AG10803 (cell line): ENCODE measurements around the gene SP140L.
"Not testable (repeated sequence)": the region's sequence is repeated elsewhere in the genome, so short reads cannot be mapped to it uniquely, and the experiment has no call there.

ENCODE experiments used
- DNase-seq: peaks from one replicate; pipeline ENCODE4 v3.0.0; 2010; ENCODE audit warnings: low read depth
- H3K4me3 ChIP-seq: 2 replicates; pipeline ENCODE4 v1.5.1; 2011; ENCODE audit warnings: mild to moderate bottlenecking, low read length, control low read depth
- TF ChIP-seq, protein P1 (sequence below): conservative IDR thresholded peaks from 2 replicates; pipeline ENCODE4 v1.5.1; 2011; ENCODE audit warnings: mild to moderate bottlenecking, low read length, control low read depth, inconsistent platforms

The SP140L gene

GRCh38 chr2:230326453-230327417, at the start of gene SP140L:
Gene SP140L (plus strand): TSS chr2:230327193. CDS start chr2:230327270, 77 bp downstream.
- peak within 1 kb of the TSS; percentile 68 for H3K4me3 ChIP-seq
- DNase-seq: peak; percentile 83

GRCh38 chr2:230282936-230283335, 44.1 kb upstream of the SP140L start:
- no peak overlapping the region for H3K4me3 ChIP-seq
- TF ChIP-seq, protein P1, sequence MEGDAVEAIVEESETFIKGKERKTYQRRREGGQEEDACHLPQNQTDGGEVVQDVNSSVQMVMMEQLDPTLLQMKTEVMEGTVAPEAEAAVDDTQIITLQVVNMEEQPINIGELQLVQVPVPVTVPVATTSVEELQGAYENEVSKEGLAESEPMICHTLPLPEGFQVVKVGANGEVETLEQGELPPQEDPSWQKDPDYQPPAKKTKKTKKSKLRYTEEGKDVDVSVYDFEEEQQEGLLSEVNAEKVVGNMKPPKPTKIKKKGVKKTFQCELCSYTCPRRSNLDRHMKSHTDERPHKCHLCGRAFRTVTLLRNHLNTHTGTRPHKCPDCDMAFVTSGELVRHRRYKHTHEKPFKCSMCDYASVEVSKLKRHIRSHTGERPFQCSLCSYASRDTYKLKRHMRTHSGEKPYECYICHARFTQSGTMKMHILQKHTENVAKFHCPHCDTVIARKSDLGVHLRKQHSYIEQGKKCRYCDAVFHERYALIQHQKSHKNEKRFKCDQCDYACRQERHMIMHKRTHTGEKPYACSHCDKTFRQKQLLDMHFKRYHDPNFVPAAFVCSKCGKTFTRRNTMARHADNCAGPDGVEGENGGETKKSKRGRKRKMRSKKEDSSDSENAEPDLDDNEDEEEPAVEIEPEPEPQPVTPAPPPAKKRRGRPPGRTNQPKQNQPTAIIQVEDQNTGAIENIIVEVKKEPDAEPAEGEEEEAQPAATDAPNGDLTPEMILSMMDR: no peak
- DNase-seq: no peak

More at GRCh38 chr2:230326453-230327417, at the start of gene SP140L:
- TF ChIP-seq, protein P1: no peak

GRCh38 chr2:230286048-230286447, 40.9 kb upstream of the SP140L start:
- no peak for DNase-seq
- TF ChIP-seq, protein P1: no peak
- H3K4me3 ChIP-seq: no peak overlapping the region

DNA sequence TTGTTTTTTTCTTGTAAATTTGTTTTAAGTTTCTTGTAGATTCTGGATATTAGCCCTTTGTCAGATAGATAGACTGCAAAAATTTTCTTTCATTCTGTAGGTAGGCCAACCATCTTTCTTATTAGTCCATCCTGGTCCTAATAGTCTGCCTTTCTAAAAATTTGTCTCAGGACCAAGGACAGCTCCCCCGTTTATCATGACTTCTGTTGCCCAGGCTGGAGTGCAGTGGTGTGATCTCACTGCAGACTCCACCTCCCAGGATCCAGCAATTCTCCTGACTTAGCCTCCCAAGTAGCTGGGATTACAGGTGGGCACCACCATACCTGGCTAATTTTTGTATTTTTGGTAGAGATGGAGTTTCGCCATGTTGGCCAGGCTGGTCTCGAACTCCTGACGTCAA, 37.7 kb upstream of the SP140L start:
- not testable (repeated sequence) for H3K4me3 ChIP-seq
- peak; percentile 2 for DNase-seq

DNA sequence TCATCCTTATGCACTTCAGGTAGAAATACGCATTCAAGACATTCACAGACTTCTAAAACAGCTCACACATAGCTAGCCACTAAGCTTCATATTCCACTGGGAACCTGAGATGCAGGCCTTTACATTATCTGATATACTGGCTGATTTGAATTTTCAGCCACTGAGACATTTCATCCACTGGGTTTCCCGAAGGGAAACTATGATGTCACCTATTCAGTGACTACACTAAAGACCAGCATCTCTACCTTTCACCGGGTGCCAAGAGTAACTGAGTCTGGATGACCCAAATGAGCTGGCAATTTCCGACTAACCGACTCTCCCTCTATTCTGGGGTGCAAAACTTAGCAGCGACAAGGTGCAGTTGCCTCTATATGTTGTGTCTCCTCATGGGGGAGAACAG, 31.8 kb upstream of the SP140L start:
- TF ChIP-seq, protein P1: no peak
- H3K4me3 ChIP-seq: no peak overlapping the region
- no peak for DNase-seq

DNA sequence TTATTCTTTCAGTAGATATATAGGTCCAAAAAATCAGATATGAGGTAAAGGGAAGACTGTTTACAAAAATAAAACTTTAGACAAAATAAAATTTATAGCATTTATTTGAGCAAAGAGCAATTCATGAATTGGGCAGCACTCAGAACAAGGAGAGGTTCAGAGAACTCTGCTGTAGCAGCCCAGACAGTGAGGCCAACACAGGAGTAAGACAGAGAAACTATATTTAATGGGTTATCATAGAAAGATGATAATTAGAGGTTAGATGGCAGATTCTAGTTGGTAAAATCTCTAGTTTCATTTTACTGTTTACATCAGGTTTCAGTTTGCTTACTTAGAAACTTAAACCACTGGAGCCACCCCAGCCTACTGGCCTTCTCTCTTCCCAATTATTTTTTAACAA, 30.1 kb upstream of the SP140L start:
- DNase-seq: no peak
- TF ChIP-seq, protein P1: no peak
- no peak overlapping the region for H3K4me3 ChIP-seq

GRCh38 chr2:230299618-230300017, 27.4 kb upstream of the SP140L start:
- TF ChIP-seq, protein P1: no peak
- no peak overlapping the region for H3K4me3 ChIP-seq

More at GRCh38 chr2:230299618-230300017, 27.4 kb upstream of the SP140L start:
- no peak for DNase-seq
